Stimulated activated CD4-positive, alpha-beta T cell treated with anti-CD3 and anti-CD28 coated beads, Interleukin-12 subunit alpha, Interleukin-12 subunit beta, amount 100 ng/mL, for 48 hours (primary cell): Measurements from ENCODE around the gene HSPA12A.

Experiments used
- DNase-seq, 3 donors: peaks; one replicate each; pipeline ENCODE4 v3.0.0-alpha.2; 2020; ENCODE audit warnings: low read depth in 2 of 3, low spot score in 1 of 3

HSPA12A gene

GRCh38 chr10:116632596-116633215 lies 109.7 kb downstream of the HSPA12A start:
- no peak for DNase-seq

GRCh38 chr10:116631871-116632295 lies 110.5 kb downstream of the HSPA12A start:
- no peak for DNase-seq

GRCh38 chr10:116630020-116630419 lies 112.3 kb downstream of the HSPA12A start:
- DNase-seq: no peak

- DNase-seq: no peak
Observed at GRCh38 chr10:116629340-116629739, 113.0 kb downstream of the HSPA12A start.

- DNase-seq: no peak
Observed at GRCh38 chr10:116627386-116627933, 114.9 kb downstream of the HSPA12A start.

GRCh38 chr10:116626815-116627214 lies 115.6 kb downstream of the HSPA12A start:
- no peak for DNase-seq

- DNase-seq: no peak
Observed at GRCh38 chr10:116625845-116626244, 116.5 kb downstream of the HSPA12A start.

GRCh38 chr10:116621934-116622655 lies 120.3 kb downstream of the HSPA12A start:
- DNase-seq: no peak

GRCh38 chr10:116621476-116621875 lies 120.9 kb downstream of the HSPA12A start:
- no peak for DNase-seq
